Measurements from ENCODE around the gene DENND2C.

DNA sequence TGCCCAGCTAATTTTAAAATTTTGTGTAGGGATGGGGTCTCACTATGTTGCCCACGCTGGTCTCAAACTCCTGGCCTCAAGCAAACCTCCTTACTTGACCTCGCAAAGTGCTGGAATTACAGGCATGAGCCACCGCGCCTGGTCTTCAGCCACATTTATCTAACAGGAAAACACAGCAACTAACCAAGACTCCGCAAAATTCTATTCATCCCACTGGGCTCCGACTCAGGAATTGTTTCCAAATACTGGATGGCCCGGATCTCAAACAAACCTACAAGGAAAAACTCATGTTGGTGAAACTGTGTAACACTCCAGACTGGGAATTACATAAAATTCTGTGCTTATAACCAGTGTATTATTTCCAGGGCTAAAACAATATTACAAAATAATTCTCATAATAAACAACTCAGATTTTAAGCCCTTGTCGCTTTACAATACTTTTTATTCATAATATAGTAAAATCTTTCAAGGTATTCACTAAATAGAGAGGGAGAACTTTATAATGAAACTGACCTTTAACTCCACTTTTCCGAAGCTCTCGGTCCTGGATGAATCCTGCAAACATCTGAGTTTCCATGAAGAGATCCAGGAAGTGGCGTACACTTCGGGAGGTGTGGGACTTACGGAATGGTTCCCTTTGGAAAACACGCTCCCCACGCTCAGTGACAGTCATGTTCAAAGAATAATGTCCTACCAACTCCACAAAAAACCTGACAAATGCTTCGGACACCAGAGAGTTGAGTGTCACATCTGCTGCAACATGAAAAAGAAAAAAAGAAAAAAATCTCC, 82.5 kb downstream of the DENND2C start:
- TF ChIP-seq POLR2AphosphoS5 (IDR thresholded peaks at IDR 0.05; ENCODE audit: borderline replicate concordance, low read depth, low read length) (no peak), EZH2 (IDR thresholded peaks at IDR 0.05) (no peak), FOXP2 (optimal IDR thresholded peaks at IDR 0.05; ENCODE audit: control extremely low read depth, extremely low read length, insufficient read depth) (no peak)
